HG03139 (cell line): ENCODE results near the gene ACVR1.
"Not testable (repeated sequence)": the region's sequence is repeated elsewhere in the genome, so short reads cannot be mapped to it uniquely, and the experiment has no call there.

Experiments used
- ATAC-seq: cut with Tn5 transposase; IDR thresholded peaks from one replicate; pipeline ENCODE4 v1.9.1; 2021; ENCODE audit not compliant: unreplicated experiment

ACVR1 gene

DNA sequence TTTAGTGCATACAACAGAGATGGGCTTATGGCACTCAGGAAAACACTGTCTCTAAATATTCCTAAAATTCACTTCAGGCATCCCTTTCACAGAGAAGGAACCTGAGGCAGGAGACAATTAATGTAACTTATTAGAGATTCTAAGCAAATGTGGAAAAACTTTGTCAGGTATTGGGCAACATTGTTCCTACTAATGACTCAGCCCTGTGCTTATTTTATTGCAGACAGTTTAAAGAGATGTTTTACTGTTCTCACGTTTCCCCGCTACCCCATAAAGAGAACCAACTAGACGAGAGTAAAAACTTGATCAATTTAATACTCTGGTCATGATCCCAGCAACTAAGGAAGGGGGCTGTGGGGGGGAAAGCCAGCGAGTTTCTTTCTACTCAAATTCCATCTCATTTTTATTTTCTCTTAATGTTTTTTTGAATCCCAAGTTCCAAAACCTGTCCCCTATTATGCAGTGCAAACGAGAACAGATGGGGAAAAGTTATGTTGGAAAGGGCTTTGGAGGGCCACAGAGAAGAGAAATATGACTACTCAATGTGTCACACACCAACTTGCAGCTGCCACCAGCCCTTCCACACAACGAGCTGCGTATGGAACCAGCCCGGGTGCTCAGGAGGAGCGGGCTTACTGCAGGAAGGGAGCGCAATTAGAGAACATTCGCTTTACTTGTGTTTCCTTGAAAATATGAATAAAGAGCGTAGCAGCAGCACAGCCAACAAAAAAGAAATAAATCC is 18.7 kb upstream of the ACVR1 start:
- no peak for ATAC-seq

DNA sequence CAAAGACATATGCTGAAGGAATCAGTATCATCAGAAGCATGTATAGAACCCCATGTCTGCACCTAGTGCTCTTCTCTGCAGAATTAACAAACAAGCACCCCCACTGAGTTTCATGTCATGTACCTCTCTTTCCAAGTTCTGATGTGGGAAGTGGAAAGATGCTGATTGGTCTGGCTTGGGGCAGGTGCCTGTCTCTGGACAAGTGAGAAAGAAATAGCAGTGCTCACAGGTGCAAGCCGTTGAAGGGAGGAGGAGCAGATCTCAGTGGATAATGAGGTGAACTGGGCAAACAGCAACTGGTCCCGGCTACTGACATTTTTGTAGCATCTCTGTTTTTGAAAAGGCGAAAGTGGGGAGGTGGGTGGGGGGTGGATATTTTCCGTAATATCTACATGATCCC is 17.5 kb upstream of the ACVR1 start:
- ATAC-seq: no peak

DNA sequence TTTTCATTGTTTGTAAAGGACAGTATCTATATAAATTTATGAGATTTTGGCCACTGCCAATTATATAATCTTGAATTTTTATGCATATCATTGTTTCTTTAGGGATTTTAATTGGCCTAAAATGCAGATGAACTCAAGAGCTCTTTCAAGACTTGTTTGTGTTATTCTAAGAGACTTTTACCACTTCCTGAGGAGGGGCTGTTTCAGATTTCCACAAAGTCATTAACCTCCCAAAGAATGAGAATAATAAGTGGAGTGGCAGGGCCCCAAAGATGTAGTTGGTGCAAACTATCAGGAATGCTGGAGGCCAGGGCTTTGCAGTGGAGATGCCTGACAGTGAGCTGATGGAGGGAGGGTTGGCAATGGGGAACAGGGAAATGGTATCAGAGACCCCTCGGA is 15.5 kb upstream of the ACVR1 start:
- no peak for ATAC-seq

DNA sequence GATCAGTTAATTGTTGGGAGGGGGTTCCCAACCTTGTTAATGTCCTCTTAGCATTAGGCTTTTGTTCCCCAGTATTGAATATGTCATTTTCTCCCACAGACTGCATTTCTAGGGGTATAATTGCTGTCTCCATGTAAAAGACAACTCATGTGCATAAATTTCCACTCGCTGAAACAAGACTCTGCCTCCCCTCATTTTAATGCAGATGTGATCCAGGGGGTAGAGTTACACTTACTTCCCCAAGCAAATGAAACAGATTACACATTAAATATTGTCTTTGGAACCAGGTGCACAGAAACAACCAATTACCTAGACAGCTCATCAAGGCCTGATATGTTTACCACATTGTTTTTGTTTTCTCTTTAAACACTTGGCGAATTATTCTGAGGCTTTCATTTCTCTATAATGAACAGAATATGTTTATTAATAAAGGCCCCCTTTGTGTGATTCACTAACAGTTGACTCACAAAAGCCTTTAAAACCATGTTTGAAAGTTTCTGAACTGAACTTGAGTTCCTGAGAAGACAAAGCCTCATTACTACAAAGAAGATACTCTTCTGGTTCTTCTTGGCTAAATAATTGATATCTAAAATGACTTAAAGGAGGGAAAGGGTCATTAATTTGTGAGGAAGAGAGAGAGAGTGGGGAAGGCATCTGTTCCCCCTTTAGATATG is 15.0 kb upstream of the ACVR1 start:
- ATAC-seq: no peak

DNA sequence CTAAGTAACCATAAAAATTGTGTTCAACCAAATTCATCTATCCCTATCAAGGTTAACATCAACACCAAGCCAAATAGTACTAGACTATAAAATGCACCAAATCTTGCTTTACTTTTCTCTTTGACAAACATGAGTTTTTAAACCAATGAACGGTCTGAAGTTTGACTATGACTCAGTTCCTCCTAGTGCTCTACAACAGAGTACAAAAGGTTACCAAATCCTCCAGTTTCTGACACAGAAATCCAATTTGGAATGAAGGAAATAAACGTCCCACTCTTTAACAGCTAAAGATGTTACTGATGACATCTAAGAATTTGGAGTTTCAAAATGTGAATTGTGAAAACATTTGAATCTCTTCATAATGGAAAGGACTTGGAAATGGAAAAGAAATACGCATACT is 11.8 kb upstream of the ACVR1 start:
- no peak for ATAC-seq

DNA sequence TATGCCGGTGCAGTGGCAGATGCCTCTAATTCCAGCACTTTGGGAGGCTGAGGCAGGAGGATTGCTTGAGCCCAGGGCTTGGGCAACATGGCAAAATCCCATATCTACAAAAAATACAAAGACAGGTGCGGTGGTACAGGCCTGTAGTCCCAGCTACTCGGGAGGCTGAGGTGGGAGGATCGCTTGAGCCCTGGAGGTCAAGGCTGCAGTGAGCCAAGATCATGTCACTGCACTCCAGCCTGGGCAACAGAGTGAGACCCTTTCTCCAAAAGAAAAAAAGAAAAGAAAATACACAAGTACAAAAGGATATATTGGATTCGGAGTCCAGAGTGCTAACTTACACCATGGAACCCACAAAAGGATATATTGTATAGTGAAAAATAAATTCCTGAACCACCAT is 8.4 kb upstream of the ACVR1 start:
- ATAC-seq: not testable (repeated sequence)

DNA sequence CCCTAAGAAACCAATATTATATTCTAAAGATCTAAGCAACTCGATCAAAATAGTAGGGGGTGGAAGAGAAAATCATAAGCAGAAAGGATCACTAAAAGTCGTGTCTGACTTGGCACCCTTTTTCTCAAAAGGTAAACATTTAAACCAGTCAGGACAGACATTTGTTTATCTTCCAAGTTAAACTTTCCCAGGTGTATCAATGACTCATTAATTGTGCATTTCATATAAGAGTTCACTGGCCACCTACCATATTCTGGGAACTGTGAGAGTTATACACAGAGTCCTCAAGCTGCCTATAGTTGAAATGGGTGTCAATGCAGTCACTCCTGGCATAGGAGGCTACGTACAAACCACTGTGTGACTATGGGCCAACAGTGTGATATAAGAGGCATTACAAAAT is 4.8 kb upstream of the ACVR1 start:
- ATAC-seq: no peak

DNA sequence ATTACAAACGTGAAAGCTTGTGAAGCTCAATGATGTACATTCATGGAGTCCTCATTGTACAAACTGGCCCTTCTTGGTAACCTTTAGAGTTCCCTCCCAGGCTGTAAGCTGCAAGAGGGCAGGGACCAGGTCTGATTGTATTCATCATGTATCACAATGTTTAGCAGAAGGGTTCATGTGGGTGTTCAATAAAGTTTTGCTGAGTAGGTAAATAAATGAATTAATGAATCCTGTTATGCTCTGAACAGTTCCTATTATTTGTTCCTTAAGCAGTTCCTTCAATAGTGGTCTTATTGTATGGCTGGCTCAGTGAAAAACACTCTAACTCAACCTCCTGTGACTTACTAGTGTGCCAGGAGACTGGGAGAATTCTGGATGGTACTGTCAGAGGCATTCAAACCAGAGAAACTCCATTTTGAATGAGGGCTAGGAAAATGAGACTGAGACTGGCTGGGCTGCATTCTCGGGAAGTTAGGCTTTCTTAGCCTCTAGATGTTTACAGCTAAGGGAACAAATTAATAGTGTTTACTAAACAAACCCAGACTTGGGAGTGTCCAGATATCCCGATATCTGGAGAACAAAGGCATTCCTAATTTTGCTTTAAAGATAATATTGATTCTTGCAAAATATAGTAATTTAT is 1.8 kb upstream of the ACVR1 start:
- ATAC-seq: no peak

DNA sequence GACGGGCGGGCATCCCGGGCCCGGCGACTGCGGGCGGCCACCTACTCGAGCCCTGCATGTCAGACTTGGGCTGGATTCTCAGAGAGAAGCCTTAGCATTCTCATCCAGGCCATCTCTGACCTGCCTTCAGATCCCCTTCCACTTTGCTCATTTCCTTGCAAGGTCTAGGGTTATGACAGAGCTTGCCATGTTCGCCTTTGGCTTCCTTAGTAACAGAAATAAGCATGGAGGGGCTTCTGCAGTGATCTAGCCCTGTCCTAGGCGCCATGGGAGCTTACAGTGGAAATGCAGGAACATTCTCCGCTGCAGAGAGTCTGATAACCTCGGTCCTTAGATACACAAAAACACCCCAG is 632 bp upstream of the ACVR1 start:
- ATAC-seq: no peak

DNA sequence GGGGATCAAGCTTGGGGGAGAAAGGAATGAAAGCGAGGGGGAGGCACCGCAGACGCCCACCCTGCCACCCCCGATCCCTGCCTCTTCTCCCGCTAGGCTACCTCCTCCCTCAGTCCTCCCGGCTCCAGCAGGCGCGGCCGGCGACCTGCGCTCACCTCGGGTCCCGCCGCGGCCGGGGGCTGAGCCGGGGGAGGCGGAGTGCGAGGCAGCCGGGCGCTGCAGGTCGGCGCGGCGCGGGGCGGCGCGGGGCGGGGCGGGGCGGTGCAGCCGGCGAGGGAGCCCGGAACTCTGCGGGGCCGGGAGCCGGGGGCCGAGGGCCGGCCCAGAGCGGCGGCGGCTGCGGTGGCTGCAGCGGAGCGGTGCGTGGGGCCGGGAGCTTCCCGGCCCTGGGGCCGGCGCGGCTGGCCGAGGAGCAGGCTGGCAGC is 477 bp downstream of the ACVR1 start:
- peak; percentile 42 for ATAC-seq

DNA sequence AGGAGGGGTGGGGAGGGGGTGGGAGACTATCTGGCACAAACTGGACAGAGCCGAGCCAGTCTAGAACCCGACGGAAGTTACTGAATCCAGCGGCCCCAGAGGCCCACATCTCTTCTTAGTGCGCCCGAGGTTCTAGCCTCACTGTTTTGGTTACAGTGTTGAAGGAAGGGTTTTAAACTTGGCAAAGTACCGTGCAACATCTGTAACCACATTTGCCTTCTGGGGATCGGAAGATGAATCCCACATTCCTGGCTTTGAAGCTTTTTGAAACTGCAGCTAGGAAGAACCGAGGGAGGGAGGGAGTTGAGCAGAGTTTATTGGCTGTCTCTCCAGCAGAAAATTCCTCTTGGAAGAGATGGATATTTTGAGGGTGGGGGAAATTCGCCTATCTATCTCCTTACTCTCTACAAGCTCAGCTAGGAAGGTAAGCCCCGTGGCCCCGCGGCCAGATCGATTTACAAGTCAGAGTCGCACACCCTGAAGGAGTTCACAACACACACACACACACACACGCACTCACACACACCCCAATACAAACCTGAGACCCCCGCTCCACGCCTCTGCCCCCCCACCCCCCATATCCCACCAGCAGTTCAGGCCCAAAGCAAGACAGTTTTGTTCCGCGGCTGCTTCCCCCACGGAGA is 1.0 kb downstream of the ACVR1 start:
- ATAC-seq: no peak

DNA sequence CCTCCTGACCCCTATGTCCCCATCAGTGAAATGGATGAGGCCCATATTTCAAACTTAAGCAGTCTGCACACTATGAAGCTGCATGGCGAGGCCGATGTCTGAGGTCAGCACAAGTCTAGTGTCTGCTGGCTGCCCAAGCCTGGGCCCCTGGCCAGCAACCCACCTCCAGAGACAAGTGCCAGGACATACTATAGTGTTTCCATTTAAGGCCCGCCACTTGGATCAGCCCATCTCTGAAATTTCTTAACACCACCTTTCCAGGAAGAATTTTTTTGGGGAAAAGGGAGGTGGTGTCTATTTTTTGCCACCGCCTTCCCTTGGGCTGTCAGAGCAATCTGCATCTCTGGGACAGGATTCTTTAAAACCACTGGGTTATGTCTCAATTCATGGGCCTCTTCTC is 1.8 kb downstream of the ACVR1 start:
- ATAC-seq: no peak

DNA sequence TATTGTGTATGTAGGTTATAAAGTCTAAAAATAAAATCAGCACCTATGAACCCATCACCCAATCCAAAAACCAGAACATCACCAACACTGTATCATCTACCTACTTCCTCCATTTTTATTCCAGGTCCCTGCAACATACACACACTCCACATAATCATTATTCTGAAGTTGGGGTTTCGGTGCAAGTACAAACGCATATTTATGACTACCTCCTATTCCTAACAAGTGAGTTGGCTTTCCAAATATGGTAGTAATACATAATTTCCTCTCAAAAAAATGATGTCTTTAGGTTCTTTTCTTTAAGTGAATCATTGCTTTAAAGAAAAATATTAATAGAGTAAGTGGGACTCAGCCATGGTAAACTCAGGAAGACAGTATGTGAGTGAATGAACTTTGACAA is 3.3 kb downstream of the ACVR1 start:
- no peak for ATAC-seq

DNA sequence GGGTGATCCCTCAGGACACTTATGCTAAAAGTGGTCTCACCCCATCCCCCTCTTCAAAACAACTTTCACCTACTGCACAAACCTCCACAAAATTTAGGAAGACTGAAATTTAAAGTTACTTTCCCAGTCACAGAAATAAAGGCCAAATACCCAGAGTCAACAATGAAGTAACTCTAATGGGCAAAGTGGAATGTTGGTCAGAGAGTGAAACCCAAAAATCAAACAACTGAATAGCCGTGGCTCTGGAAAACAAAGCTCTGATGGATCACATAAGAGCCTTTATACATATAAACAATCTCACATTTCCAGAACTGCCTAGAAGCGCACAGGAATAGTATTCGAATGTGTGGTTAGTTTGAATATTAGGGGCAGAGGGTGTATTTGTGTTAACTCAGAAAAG is 4.7 kb downstream of the ACVR1 start:
- ATAC-seq: no peak

DNA sequence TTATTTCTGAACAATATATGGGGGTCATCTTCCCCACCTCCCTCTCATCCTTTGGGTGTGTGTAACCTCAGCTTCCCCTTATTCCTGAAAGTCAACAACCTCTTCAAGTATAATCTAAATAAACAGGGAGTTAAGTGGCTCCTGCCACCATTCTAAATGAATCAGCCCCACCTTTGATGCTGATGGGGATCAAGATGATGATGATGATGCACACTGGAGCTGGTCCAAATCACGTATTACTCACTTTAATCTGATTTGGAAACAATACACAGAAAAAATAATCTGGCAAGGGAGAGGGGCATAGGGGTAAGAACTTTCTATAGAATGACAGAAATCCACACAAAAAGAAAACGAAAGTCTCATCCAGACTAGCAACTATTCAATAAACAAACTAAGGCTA is 7.1 kb downstream of the ACVR1 start:
- no peak for ATAC-seq

DNA sequence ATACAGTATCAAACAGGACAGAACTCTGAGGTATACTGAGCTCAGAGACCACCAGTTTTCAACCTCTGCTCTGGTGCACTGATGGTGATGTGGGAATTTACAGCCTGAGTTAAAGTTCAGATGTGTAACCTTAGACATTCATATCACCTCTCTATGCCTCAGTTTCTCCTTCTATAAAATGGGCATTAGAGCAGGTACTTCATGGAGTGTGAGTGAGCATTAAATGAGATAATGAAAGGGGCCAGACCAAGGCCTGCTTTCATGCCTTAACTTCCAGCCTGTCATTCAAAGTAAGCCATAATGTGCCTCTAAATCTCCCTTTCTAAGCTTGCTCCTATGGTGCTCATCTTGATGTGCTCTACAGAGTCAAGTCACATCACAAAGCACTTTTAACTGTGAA is 8.4 kb downstream of the ACVR1 start:
- no peak for ATAC-seq

DNA sequence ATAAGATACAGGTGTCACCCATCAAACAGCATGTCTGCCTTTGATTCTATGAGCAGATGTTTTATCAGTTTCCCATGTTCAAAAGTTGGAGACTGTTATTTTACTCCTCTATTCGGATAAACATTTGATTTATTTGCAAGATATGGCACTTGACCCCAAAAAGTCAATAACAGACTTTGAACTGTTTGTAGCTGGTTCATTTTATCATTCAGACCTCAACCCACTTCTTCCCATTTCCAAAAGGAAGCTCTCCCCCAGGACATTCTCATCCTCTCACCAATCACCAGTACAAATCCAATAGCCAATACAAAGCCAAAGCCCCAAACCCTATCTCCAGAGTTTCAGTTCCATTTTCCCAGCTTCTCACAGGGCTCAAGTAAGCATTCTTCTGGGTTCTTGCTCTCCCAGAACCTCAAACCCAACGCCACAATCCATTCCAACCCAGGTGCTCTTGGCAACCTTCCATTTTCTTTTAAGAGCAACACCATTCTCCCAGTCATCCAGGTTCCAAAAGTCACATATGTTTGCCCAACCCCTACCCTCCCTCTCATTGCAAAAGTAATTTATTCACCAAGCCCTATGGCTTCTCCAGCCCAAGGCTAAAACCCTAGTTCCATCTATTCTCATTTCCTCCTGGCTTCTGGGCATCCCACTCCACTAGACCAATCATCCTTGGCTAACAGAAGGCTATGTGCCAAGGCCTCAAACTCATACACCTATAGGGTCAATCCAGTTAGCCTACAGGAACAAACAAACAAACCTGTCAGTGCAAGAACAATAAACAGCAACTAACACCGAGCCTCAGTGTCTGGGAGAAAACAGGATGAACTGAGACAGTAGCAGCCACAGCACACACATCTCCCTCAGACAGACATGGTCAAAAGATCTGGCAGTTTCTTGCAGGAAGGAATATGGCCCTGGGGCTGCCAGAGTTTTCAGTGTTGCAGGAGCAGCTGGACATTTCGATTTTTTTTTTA is 9.2 kb downstream of the ACVR1 start:
- no peak for ATAC-seq

DNA sequence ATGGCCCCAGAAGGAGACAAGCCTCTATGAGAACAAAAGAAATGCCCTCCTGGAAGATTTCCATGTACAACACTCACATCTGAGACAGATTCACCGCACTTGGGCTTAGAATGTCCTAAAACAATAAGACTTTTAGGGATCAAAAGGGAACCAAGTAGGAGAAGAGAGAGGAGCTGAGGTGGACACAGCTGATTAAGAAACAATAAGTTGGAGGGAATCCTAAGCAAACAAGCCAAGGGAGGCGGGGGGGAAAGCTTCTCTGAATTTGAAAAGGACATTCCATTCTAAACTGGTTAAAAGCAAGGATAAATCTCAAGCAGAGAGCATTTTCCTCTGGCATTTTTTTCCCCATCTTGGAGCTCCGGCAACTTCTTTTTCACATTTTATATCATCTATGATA is 9.9 kb downstream of the ACVR1 start:
- ATAC-seq: no peak

DNA sequence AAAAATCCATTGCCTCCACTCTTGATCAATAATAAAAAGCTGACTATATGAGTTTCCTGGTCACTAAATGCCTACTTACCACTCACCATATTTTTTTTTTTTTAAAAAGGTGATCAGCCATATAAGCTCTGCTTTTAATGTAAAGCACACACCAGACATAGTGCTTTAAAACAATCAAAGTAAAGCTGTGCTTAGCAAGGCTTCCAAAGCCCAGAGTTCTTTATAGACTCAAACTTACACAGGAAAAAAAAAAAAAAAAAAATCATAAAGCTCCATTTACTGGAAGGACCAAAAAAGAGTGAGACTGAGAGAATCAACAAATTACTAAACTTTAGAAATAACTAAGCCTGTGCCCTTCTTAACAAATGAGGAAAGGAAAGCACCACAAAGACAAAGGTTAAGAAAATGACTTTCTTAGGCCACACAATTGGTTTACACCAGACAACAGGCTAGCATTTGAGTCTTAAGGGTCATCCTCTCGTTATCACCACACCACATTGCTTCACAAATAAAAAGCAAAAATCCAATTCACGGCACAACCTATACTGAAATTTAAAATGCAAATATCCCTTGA is 11.2 kb downstream of the ACVR1 start:
- no peak for ATAC-seq

DNA sequence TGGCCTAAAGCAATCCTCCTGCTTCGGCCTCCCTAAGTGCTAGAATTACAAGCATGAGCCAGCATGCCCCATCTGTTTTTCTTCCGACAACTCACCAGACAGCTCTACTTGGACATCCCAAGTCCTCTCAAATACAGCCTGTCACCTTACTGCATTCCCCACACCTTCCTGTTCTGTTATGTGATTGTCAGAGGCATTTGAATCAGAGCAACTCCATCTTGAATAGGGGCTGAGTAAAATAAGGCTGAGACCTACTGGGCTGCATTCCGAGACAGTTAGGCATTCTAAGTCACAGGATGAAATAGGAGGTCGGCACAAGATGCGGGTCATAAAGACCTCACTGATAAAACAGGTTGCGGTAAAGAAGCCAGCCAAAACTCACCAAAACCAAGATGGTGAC is 17.3 kb downstream of the ACVR1 start:
- ATAC-seq: no peak

DNA sequence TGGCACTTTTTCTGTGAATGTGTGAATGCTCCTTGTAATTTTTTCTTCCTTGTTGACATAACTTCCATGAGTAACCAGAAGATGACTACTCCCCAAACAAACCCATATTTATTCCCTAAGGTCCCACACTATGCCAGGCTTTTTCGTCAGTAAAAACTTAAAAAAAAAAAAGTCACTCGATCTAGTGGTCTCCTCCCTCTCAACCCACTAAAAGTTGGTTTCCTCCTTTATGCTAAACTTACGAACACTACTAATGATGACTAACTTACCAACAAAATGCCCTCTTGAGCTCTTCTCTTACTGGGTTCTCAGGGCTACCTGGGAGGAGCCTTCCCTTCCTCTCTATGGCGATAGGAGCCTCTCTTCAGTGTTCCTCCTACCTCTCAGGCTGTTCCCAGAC is 18.2 kb downstream of the ACVR1 start:
- no peak for ATAC-seq
